Lower leg skin (tissue), 4 donors: ENCODE measurements around the gene PTGER1. TPM values are rescaled to one million over a fixed set of nuclear protein-coding genes. Genes with fewer than 3 reads are reported as not detected.

Experiments
- DNase-seq, 2 donors: peaks; one replicate each; pipeline ENCODE4 v3.0.0-alpha.2; 2019; ENCODE audit warnings: low spot score in 2 of 2
- H3K4me3 ChIP-seq: fragments of 200-600 bp; sonication (generic); 2 replicates; pipeline ENCODE4 v1.5.1; 2017; ENCODE audit warnings: mild to moderate bottlenecking, low read depth; ENCODE audit not compliant: poor library complexity, severe bottlenecking
- POLR2A ChIP-seq, 2 donors: fragments of 450-650 bp; IDR thresholded peaks; one replicate each; pipeline ENCODE4 v1.6.1; 2016 to 2017; ENCODE audit warnings: antibody characterized with exemption in 2 of 2, mild to moderate bottlenecking in 1 of 2, moderate library complexity in 1 of 2
- WGBS, 2 donors: methylation state at CpG; one replicate each; pipeline ENCODE4 v1.1.5; 2018; 5-methylcytosine and 5-hydroxymethylcytosine counted together
- intact Hi-C: fragments of 100-400 bp; cut with DNase I; formaldehyde crosslinking; loops from one replicate; pipeline ENCODE4 v1.15.0; 2023; ENCODE audit warnings: low total_unique reads
- total RNA-seq, 4 donors: library from RNA; depleted of rRNA; stranded (reverse); fragments of >200 nt; gene quantifications; one replicate each; pipeline ENCODE4 v1.1.0, GENCODE V29; 2016
- TF ChIP-seq, protein P1 (sequence below), 3 donors: fragments of 450-650 bp; IDR thresholded peaks; one replicate each; pipeline ENCODE4 v1.5.1; 2016; ENCODE audit warnings: antibody characterized with exemption in 3 of 3, mild to moderate bottlenecking in 3 of 3, moderate library complexity in 2 of 3

Gene PTGER1
- total RNA-seq, 4 donors from 2014 or later, result 0.62 TPM; not detected in 3

DNA sequence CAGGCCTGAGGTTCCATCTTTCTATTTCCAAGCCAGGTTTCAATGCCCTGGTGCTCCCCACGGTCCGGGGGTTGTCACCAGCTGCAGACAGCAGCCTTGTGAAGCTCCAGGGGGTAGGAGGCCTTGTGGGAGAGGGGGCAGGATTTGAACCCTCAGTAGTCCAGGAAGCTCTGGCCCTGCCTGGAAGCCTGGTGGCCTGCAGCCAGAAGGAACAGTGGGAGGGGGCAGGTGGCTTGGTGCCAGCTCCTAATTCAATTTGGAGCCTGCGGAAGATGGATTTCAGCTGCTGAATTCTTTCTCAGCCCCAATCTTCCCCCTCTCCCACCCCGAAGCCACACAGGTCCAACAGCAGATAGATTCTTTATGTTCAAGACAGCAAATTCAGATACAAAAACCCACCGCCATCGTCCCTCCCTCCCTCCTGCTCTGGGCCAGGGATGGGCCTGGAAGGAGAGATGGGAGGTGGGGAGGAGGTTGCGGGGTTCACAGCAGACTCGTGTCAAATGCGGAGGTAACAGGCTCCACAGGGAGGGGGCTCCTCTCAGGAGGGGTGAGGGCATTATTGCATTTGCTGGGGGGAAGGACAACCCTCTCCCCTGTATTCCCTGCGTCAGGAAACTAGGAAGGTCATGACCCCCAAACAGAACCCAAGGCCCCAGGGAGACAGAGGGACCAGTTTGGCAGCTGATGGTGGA lies 2.4 kb upstream of the PTGER1 start:
- no peak for DNase-seq
- no peak for TF ChIP-seq POLR2A (IDR thresholded peaks at IDR 0.05)
- TF ChIP-seq, protein P1, sequence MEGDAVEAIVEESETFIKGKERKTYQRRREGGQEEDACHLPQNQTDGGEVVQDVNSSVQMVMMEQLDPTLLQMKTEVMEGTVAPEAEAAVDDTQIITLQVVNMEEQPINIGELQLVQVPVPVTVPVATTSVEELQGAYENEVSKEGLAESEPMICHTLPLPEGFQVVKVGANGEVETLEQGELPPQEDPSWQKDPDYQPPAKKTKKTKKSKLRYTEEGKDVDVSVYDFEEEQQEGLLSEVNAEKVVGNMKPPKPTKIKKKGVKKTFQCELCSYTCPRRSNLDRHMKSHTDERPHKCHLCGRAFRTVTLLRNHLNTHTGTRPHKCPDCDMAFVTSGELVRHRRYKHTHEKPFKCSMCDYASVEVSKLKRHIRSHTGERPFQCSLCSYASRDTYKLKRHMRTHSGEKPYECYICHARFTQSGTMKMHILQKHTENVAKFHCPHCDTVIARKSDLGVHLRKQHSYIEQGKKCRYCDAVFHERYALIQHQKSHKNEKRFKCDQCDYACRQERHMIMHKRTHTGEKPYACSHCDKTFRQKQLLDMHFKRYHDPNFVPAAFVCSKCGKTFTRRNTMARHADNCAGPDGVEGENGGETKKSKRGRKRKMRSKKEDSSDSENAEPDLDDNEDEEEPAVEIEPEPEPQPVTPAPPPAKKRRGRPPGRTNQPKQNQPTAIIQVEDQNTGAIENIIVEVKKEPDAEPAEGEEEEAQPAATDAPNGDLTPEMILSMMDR (IDR thresholded peaks at IDR 0.05), result no peak
- 61 to 65% methylated on average over 8 to 10 of the region's 10 CpGs for WGBS, 2 donors
- intact Hi-C loops, result no loop called here
- H3K4me3 ChIP-seq, result no peak overlapping the region

DNA sequence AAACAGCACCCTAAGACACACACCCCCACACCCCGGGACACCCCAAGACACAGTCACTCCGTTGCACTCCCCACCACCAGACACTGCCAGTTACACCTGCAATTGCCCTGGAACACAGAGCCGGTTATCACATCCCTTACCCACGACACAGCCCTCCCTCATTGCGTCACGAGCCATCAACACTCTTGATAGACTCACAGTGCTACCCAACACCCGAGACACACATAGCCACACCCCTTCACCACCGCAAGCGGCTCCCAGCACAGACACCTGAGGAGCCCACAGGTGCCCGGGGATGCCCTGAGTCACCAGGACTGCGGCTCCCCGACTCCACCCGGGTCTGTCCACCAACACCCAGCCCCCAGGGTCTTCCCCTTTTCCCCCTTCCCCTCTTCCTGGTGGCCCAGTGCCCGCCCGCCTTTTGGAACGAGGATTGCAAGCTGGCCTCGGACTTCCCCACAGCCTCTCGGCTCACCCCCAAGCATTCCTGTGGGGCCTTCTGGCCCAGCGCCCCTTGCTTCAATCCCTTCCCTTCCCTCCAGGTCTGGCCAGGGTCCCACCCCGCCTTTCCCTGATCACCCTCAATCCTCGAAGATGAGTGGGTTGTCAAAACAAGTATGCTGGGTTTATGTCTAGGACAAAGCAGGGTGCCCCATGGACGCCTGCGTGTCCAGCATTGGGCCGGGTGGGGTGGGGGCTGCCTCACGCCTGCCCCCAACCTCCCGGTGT lies 1.7 kb upstream of the PTGER1 start:
- peak in 1 of 2 donors; percentile 50 for DNase-seq
- intact Hi-C loops, result no loop called here
- no peak overlapping the region for H3K4me3 ChIP-seq
- 20 to 33% methylated on average over 21 to 26 of the region's 26 CpGs for WGBS, 2 donors
- TF ChIP-seq, protein P1 (IDR thresholded peaks at IDR 0.05), result no peak
- no peak for TF ChIP-seq POLR2A (IDR thresholded peaks at IDR 0.05)

GRCh38 chr19:14476327-14476672 lies 1.1 kb upstream of the PTGER1 start:
- intact Hi-C loops, result no loop called here

GRCh38 chr19:14474827-14475226 lies 327 bp downstream of the PTGER1 start:
- DNase-seq, result no peak
- TF ChIP-seq, protein P1 (IDR thresholded peaks at IDR 0.05), result no peak
- no peak for TF ChIP-seq POLR2A (IDR thresholded peaks at IDR 0.05)
- no peak overlapping the region for H3K4me3 ChIP-seq
- intact Hi-C loops, result no loop called here
- 45 to 49% methylated on average over 12 of the region's 12 CpGs for WGBS, 2 donors

More at GRCh38 chr19:14476327-14476672, 1.1 kb upstream of the PTGER1 start:
- DNase-seq, result no peak
- WGBS, 2 donors, result 82 to 84% methylated on average over 7 of the region's 7 CpGs
- TF ChIP-seq POLR2A (IDR thresholded peaks at IDR 0.05), result no peak
- TF ChIP-seq, protein P1 (IDR thresholded peaks at IDR 0.05), result no peak
- no peak overlapping the region for H3K4me3 ChIP-seq

- no peak for DNase-seq
- intact Hi-C loops, result no loop called here
- H3K4me3 ChIP-seq, result no peak overlapping the region
- WGBS, 2 donors, result 54 to 60% methylated on average over 25 to 48 of the region's 53 CpGs
- TF ChIP-seq, protein P1 (IDR thresholded peaks at IDR 0.05), result no peak
- no peak for TF ChIP-seq POLR2A (IDR thresholded peaks at IDR 0.05)
Observed at GRCh38 chr19:14473978-14474578, 1.1 kb downstream of the PTGER1 start.
